ENCODE data around the gene FDXR.

The FDXR gene

DNA sequence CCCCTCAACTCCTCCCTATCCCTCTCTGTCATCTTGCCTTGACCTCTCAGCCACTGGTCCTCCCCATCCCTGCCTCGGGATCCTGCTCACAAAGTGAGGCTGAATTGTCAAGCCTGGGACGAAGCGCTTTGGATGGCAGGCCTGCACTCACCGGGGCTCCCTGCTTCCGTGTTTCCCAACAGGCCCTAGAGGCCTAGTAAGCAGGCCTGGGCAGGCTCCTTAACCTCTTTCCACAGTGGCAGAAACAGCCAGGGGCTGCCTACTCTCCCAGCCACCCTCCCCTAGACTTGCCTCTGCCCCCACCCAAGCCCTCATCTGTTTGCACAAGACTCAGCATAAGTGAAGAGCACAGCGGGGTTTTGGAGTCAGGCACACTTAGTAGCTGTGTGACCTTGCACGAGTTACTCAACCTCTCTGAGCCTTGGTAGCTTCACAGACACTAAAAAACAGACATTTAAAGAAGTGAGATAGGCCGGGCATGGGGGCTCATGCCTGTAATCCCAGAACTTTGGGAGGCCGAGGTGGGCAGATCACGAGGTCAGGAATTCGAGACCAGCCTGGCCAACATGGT is 25.7 kb upstream of the FDXR start:
- no peak for DNase-seq (ENCODE audit: low read depth)

DNA sequence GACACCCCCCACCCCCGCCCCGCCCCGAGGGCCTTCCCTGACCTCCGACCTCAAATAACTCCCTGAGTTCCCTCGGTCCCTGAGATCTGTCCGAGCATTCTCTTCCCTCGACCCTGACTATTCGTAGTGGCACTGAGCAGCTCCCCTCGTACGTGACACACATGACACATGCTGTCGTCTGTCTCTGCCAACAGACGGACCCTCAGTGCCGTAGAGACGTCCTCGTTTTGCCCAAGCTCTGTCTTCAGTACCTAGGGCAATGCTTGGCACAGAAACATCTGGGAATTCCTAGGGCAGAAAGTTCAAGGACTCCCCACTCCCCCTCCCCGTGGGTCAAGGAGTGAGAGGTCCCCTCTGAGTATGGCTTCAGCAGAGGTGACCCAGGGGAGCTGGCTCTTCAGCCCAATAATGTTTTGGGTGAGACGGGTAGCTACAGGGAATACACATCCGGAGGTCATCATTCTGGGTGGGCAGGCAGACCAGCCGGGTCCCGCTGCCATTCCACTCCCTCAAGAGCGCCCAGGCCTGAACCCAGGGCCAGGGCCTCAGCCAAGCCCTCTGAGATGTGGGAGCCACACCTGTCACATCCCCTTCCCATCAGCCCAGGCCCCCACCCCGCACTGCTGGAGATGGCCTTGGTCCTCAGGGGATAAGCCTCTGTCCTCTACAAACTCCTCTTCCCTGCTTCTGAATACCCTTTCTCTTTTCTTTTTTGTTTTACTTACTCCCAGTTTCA is 21.3 kb upstream of the FDXR start:
- DNase-seq (ENCODE audit: low read depth), result no peak

DNA sequence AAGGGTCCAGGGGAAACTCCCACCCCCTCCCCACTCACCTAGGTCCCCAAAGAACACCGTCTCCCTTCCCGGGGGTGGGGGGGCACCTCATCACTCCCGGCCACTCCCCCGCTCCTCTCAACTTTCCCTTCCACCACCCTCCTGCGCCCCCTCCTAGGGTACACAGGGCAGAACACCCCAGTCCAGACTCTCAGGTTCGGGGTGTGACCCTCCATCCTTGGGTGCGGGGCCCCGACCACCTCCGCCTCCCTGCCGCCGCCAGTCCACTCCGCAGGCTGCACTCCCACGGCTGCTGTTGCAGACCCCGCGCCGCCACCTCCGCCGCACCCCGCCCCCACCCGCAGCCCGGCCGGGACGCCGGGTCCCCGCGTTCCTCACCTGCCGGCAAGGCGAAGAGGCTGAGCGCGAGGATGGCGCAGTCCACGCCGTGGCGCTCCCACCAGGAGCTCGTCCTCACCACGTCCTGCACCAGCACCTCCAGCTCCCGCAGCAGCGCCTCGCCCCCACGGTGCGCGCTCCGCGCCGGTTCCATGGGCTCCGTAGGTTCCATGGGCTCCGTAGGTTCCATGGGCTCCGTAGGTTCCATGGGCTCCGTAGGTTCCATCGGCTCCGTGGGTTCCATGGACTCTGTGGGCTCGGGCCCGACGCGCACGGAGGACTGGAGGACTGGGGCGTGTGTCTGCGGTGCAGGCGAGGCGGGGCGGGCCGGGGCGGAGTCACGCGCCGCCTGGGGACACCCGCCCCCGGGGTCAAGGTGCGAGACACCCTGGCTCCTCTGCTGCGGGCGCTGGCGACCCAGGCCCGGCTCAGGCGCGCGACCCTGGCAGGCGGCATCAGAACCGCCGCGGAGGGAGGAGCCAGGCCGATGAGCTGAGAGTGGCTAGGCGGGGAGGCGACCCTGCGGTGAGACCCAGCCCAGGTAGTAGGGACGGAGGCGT is 20.4 kb upstream of the FDXR start, which contains the start of gene FADS6:
FADS6 (minus strand) TSS at position 660 of the 938 bp plus-strand sequence; CDS start at position 622, 38 bp downstream.
- no peak for DNase-seq (ENCODE audit: low read depth)

DNA sequence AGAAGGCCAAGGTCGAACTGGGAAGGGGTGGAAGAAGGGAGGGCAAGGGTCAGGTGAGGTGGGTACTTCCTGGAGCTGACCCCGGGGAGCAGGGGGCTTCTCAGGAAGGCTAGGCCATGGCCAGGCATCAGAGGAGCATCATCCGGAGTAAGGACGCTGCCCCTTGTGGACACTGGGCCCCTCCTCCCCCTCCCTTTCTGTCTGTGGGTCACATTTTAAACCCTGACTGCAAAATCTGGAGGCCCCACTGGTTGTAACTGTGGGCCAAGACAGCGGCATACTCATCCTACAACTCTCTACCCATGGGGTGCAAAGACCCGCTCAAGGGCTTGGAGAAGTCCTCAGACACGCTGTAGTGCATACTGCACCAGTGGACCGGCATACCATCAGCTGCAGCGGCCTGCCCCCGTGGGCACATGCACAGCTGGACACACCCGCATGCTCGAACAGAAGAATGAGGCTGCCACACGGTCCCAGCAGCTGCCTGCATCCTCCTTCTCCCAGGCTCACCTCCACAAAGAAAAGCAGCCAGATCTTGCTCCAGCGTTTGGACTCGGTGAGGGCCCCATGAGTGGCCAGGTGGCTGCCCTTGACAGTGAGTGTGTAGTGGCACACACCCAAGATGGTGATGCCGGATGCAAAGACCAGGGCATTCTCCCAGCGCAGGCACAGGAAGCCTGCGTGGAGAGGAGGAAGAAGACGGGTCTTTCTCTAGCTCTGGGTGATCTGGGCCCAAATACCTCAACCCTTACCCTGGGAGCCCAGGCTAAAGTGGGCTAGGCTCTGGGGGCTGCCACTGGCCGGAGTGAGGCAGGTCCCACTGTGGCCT is 19.4 kb upstream of the FDXR start:
- DNase-seq (ENCODE audit: low read depth), result no peak

DNA sequence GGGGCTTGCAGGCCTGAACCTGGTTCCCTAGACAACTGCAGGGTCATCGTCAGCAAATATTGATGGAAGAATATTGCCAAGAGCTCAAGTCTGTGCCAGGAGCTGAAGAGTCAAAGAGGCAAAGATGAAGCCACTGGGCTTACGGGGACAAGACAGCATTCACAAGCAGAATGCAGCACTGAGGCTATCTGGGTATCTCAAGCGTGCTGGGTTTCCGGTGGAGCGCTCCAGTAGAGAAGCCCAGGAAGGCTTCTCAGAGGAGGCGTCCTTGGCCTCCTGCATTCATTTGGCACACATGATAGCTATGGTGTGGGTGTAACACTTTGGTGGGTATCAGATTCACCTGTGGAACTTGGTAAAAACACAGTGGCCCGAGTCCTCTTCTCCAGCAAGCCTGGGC is 17.8 kb upstream of the FDXR start:
- no peak for DNase-seq (ENCODE audit: low read depth)

DNA sequence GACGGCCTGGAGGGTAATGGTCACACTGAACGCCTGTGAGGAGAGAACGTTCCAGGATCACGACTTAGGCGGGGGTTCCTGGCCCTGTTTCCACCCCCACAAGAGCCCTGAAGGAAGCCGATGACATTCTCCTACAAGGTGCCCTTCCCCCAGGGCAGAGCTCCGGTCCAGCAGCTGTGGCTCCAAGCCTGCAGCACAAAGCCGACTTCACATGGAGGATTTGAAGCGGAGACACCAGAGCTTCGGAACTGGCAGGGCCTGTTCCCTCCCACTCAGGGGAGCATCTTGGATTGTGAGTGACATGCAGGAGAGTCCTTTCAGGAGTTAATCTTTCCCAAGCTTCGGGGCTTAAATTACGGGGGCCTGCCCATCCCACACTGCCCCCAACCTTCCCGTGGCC is 15.7 kb upstream of the FDXR start:
- DNase-seq (ENCODE audit: low read depth), result no peak

DNA sequence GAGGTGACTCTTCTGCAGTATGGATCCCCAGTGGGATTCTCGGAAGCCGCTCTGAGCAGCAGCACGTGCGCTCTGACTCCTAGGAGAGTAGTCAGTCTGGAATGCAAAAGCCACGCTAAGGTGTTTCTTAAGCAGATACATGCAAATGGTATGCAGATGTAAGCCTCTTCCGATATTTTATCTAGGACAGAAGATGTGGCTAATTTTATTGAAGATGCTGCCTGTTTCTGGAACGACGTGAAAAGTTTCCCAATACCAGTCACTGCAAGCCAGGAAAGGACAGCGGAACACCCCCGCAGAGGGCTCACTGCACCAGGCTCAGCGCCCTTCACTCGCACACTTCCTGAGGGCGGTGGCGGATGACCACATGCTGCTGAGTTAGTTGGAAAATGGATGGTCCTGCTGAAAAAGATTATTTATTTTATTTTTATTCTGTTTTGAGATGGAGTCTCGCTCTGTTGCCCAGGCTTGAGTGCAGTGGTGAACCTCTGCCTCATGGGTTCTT is 10.5 kb upstream of the FDXR start:
- DNase-seq (ENCODE audit: low read depth), result no peak

DNA sequence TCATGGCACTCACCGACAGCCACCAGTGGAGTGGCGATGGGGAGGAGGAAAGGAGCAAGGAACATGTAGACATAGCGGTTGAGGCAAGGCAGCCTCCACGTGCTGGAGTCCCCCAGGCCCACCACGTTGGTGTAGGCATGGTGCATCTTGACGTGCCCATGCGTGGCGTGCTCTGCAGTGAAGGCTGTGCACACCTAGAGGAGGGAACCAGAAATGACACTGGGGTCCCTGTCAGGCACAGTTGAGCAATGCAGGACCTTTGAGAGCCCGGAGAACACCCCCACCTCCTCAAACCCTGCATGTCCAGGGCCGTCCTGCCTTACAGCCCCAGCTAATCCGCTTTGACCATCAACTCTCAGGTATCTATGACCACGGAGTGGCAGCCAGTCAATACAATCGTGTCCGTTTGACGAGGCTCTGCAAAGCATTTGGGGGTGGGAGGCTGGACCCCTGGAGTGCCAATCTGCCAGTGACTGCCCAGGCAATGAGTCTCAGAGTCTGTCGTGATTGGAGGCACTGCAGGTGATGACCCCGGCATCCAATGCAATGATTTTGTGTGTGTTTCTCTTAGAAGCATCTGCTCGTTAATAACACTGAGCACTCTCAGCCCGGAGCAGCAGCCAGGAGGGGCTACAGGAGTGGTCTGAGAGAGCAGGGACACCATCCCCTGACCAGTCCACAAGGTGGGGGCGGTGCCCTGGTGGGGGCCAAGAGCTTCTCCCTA is 9.9 kb upstream of the FDXR start:
- DNase-seq (ENCODE audit: low read depth), result no peak

DNA sequence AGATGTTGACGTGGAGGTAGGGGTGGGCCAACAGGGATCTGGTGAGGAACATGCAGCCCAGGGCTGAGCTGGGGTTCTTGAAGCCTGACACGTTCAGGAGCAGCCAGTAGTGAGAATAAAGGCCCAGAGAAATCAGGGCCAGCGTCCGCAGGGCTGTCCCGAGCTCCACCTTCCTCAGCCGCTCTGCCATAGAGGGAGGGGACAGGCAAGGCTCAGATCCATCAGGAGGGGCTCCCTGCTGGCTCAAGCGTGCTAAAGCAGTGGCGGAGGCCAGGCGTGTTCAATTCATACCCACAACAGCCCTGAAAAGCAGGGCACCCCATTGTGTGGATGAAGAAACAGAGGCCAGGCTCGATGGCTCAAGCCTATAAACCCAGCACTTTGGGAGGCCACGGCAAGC is 8.3 kb upstream of the FDXR start:
- DNase-seq (ENCODE audit: low read depth), result no peak

DNA sequence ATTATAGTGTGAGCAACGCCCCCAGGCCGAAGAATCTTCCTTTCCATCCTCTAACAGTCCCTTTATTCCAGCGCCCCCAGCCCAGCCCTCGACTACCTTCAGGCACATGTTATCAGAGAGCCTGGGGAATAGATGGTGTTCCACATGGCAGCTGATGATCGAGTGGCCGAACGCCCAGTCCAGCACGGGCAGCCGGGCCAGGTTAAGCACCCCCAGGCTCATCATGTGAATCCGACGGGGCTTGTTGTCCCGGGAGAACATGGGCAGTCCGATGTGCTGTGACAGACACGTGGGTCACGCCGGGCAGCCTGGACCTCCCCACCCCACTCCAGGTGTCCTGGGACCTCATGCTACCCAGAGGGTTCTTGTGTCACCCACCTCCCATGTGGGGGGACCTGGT is 6.5 kb upstream of the FDXR start:
- no peak for DNase-seq (ENCODE audit: low read depth)

DNA sequence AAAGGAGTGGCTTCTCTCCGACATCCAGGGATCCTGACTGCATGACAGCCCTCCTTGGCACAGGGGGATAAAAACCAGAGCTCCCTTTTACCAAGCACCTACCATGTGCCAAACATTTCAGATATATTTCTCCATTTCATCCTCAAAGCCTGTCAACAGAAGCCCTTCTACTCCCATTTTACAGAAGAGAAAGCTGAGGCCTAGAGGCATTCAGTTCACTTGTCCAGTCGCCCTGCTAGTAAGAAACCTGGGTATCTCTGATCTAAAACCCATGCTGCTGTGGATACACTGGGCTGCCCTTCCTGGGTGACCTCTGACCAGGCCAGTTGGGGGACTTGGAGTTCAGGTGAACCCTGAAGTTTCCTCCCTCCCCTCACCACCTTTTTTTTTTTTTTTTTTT is 5.9 kb upstream of the FDXR start:
- no peak for DNase-seq (ENCODE audit: low read depth)

DNA sequence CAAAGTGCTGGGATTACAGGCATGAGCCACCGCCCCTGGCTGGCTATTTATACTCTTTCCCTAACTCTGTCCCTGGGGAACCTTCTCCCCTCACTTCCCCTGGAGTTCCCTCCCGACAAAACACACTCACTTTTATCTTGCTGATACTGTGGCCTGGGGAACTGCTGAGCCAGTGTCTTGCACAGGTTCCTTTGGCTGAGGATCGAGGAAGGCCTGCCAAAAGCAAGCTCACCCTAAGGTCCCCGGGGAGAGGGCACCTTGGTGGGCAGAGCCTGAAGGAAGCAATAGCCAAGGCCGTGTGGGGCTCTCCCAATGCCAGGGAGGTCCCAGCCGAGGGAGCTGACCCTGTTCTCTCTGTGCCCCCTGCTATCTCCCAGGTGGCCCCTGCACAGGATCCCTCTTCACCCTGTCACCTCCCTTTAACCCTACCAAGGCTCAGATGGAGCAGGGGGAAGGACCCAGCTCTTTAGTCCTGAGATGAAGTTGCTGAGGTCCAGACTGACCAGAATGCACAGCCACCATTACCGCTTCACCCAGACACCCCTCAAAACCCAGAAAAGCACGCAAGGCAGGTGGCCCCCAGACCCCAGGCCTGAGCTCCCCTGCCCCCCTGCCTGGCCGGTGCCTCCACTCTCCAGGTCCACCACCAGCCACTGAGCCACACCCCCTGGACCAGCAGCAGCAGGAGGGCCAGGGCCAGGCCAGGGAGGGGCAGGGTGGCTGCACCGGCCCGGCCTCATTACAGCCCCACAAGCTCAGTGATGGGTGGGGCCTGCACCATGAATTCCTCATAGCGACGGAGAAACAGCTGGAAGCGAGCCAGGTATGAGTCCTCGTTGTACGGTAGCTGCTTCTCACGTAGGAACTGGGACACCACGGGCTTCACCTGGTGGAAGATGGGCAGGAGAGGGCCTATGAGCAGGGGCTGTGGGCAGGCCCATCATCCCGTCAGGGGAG is 5.1 kb upstream of the FDXR start:
- no peak for DNase-seq (ENCODE audit: low read depth)

DNA sequence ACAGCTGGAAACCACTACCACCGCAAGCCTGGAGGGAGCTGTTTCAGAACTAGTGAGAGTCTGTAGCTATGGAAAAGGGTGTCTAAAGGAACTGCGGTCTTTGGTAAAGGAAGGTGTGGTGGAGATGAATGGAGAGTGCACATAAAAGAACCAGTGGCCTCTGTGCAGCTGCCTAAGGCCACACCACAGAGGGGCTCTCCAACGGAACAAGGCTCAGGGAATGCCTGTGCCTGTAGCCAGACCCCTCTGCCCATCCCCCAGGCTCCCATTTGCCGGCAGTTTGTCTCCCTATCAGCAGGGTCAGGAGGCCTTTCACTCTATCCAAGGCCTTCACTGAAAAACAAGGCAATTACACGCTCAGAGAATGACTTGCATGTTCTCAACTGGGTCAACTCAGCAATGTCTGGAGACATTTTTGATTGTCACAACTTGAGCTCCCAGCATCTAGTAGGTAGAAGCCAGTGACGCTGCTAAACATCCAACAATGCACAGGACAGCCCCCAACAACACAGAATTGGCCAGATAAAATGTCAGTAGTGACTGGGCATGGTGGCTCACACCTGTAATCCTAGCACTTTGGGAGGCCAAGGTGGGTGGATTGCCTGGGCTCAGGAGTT is 3.3 kb upstream of the FDXR start:
- no peak for DNase-seq (ENCODE audit: low read depth)

DNA sequence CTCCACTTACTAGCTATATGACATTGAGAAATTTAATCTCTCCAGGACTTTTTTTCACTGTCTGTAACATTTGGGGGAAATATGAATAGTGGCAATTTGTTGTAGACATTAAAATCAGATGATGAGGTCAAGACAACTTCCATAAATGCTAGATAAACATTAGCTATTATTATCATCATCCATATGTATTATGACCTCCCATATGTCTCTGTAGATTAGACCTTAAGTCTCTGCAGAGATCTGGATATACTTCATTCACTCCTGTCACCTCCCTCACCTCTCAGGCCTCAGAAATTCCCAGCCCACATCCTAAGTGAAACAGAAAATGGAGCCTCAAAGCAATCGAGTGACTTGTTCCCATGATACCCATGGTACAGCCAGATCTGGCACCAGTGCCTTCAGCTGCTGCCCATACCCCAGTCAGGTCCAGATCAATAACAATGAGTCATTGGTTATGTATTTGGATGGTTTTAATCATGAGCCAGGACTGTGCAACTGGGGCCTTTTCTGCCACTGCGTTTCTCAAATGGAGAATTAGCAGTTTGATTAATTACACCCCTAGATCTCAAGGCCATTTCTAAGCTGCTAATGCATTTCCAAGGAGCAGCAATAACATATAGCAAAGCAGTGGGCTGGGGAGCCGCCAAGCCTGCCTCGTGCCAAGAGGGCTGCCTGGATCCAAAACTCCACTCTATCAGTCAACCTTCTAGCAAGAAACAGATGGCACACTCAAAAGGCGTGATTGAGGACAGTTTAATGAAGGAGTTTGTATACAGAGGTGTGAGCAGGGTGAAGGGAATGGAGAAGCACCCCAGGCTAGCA is 2.6 kb upstream of the FDXR start:
- no peak for DNase-seq (ENCODE audit: low read depth)

DNA sequence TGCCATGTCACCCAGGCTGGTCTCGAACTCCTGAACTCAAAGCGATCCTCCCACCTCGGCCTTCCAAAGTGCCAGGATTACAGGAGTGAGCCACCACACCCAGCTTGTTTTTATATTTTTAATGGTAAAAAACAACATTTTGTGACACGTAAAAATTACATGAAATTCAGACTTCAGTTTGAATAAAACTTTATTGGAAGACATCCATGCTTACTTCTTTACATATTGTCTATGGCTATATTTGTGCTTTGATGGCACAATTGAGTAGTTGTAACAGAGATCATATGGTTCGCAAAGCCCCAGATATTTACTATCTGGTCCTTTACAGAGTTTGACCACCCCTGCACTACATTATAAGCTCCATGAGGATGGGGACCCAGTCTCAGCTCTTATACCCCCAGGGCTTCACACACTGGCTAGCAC is 1.8 kb upstream of the FDXR start:
- DNase-seq (ENCODE audit: low read depth), result no peak

DNA sequence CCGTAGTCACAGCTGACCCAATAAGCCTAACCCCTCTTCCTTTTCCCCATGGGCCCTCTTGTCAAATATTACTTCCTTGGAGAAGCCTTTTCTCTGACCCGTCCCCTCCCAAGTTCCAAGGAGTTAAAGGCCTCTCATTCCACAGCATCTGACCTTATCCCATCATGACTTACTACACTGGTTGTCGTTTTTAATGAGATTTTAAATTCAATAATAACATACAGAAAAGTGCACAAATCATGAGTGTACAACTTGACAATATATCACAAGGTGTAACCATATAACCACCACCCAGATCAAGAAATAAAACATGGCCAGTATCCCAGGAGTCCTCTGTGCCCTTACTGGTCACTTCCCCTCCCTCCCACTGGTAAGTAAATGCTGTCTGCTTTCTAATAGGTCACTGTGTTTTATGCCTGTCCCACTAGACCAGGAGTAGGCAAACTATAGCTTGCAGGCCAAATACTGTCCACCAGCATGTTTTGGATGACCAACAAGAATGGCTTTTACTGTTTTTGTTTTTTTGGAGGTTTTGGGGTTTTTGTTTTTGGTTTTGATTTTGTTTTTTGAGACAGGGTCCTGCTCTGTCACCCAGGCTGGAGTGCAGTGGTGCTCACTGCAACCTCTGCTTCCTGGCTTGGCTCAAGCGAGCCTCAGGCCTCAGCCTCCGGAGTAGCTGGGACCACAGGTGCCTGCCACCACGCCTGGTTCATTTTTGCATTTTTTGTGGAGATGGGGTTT is 1.2 kb upstream of the FDXR start:
- DNase-seq (ENCODE audit: low read depth), result peak; percentile 57

DNA sequence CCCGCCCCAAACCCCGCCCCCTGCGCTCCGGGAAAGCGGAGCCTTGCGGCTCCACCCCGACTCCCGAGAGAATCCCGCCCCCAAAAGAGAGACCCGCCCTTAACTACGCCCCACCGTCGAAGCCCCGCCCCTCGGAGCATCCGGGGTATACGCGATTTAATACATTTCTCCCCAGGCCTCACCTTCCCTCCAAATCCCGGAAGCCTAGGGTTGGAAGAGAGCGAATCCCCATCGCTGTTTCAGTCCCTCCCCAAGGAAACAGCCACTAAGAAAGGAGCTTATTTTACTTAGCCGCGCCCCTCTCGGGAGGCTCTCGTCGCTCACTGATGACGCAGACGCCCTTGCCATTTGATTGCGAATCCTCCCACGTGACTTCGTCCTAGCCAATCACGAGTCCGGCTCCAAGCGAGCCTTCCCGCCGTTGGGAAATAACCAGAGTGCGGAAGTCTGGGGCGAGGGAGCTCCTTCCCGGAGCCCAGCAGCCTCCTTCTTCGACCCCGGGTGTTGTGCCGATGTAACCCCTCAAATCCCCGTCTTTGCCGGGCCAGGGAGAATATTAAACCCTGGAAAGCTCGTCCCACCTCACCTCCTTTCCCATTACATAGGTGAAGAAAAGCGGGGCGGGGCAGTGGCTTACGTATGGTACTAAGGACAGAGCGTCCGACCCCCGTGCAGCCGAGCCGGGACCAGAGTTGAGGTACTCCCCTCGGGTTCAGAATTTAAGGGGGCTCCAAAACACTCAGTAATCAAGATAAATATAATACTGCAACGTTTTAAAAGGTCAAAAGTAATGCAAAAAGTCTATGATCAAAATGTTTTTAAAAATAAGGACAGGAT is 461 bp upstream of the FDXR start:
- DNase-seq (ENCODE audit: low read depth), result peak; percentile 100
